ENCODE results near the gene RNASEH1. TPM values are rescaled to one million over a fixed set of nuclear protein-coding genes. Genes with fewer than 3 reads are reported as not detected.

Gene RNASEH1
- total and polyA plus RNA-seq, 2 experiments from 2014 or later = 15.3 to 25.6 TPM

DNA sequence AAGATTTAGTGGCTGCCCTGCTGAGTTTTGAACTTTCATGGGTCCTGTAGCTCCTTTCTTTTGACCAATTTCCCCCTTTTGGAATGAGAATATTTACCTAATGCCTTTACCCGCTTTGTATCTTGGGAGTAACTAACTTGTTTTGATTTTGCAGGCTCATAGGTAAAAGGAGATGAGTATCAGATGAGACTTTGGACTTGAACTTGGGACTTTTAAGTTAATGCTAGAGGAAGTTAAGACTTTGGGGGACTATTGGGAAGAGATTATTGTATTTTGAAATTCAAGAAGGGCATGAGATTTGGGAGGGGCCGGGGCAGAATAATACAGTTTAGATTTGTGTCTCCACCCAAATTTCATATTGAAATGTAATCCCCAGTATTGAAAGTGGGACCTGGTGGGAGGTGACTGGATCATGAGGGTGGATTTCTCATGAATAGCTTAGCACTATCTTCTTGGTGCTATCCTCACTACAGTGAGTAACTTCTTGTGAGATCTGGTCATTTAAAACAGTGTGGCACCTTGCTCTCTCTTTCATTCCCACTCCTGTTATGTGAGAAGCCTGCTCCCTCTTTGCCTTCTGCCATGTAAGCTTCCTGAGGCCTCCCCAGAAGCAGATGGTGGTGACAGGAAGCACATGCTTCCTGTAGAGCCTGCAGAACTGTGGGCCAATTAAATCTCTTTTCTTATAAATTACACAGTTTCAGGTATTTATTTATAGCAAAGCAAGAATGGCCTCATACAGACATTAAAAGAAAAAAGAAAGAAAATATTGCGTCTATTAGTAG, 44.9 kb downstream of the RNASEH1 start:
- Histone ChIP-seq H3K36me3 (replicated peaks; ENCODE audit: insufficient read depth, low read depth) (no peaks in the 10 kb centered on the region), H3K4me3 (no peak overlapping the region), H2AFZ (no peak overlapping the region), H3K27me3 (no peaks in the 10 kb centered on the region), H3K4me2 (no peak overlapping the region), H3K9me3 (ENCODE audit: low read depth) (no peaks in the 10 kb centered on the region), H3K9me2 (replicated peaks; ENCODE audit: insufficient read depth) (no peaks in the 10 kb centered on the region), H3K4me1 (ENCODE audit: insufficient read depth) (peaks cover 6% of the 10 kb centered on the region), H3K79me2 (peaks cover 43% of the 10 kb centered on the region), H3K27ac (no peak overlapping the region), H4K20me1 (ENCODE audit: insufficient read depth, poor library complexity, severe bottlenecking) (no peaks in the 10 kb centered on the region)
- 89% methylated on average over 3 of the region's 3 CpGs for WGBS (ENCODE audit: low lambda C conversion rate, missing lambda C conversion rate)
- DNase-seq (ENCODE audit: low spot score) = no peak
- TF ChIP-seq EZH2phosphoT487 (IDR thresholded peaks at IDR 0.05; ENCODE audit: low read depth, severe bottlenecking, unreplicated experiment) (no peak), EZH2 (IDR thresholded peaks at IDR 0.05; ENCODE audit: borderline replicate concordance) (no peak)
- TF ChIP-seq, protein P1, sequence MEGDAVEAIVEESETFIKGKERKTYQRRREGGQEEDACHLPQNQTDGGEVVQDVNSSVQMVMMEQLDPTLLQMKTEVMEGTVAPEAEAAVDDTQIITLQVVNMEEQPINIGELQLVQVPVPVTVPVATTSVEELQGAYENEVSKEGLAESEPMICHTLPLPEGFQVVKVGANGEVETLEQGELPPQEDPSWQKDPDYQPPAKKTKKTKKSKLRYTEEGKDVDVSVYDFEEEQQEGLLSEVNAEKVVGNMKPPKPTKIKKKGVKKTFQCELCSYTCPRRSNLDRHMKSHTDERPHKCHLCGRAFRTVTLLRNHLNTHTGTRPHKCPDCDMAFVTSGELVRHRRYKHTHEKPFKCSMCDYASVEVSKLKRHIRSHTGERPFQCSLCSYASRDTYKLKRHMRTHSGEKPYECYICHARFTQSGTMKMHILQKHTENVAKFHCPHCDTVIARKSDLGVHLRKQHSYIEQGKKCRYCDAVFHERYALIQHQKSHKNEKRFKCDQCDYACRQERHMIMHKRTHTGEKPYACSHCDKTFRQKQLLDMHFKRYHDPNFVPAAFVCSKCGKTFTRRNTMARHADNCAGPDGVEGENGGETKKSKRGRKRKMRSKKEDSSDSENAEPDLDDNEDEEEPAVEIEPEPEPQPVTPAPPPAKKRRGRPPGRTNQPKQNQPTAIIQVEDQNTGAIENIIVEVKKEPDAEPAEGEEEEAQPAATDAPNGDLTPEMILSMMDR (IDR thresholded peaks at IDR 0.05; ENCODE audit: poor library complexity) = no peak

DNA sequence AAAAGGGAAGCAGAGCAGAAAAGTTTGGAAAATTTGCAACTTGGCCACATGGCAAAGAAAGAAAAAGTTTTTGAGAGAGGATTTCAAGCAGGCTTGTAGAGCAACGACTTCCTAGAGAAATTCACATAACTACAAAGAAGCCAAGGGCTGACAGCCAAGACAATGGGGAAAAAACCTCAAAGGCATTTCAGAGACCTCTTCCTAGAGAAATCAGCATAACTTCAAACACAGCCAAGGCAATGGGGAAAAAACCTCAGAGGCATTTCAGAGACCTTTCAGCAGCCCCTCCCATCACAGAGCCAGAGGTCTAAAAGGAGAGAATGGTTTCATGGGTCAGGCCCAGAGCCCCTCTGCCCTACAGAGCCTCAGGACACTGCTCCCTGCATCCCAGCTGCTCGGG, 46.0 kb downstream of the RNASEH1 start:
- no peak overlapping the region for H3K27ac ChIP-seq
- H3K27me3 ChIP-seq = no peaks in the 10 kb centered on the region
- DNase-seq (ENCODE audit: low spot score) = no peak
- H3K79me2 ChIP-seq = peaks cover 41% of the 10 kb centered on the region
- H3K36me3 ChIP-seq (replicated peaks; ENCODE audit: insufficient read depth, low read depth) = no peaks in the 10 kb centered on the region
- no peaks in the 10 kb centered on the region for H3K4me1 ChIP-seq (ENCODE audit: insufficient read depth)
- WGBS (ENCODE audit: low lambda C conversion rate, missing lambda C conversion rate) = 82% methylated on average over 2 of the region's 2 CpGs
- H3K4me3 ChIP-seq = no peak overlapping the region
- H3K9me3 ChIP-seq (ENCODE audit: low read depth) = no peaks in the 10 kb centered on the region
- H2AFZ ChIP-seq = no peak overlapping the region
- no peaks in the 10 kb centered on the region for H3K9me2 ChIP-seq (replicated peaks; ENCODE audit: insufficient read depth)
- TF ChIP-seq EZH2 (IDR thresholded peaks at IDR 0.05; ENCODE audit: borderline replicate concordance) = no peak
- TF ChIP-seq EZH2phosphoT487 (IDR thresholded peaks at IDR 0.05; ENCODE audit: low read depth, severe bottlenecking, unreplicated experiment) = no peak
- TF ChIP-seq, protein P1 (IDR thresholded peaks at IDR 0.05; ENCODE audit: poor library complexity) = no peak
- no peak overlapping the region for H3K4me2 ChIP-seq
- no peaks in the 10 kb centered on the region for H4K20me1 ChIP-seq (ENCODE audit: insufficient read depth, poor library complexity, severe bottlenecking)

DNA sequence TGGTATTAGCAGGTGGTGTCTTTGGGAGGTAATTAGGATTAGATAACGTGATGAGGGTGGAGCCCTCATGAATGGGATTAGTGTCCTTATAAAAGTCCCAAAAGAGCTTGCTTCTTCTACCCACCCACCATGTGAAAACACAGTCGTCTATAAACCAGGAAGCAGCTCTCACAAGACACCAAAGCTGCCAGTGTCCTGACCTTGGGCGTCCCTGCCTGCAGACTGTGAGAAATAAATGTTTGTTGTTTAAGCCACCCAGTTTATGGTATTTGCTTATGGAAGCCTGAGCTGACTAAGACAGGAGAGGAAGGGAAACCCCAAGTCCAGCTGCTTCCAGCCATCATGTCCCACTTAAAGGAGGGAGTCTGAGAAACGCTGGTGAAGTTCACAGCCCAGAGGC, 52.4 kb downstream of the RNASEH1 start:
- Histone ChIP-seq H2AFZ (no peak overlapping the region), H3K79me2 (peaks cover 39% of the 10 kb centered on the region), H3K4me1 (ENCODE audit: insufficient read depth) (peaks cover 5% of the 10 kb centered on the region), H3K36me3 (replicated peaks; ENCODE audit: insufficient read depth, low read depth) (no peaks in the 10 kb centered on the region), H3K4me3 (no peak overlapping the region), H3K9me2 (replicated peaks; ENCODE audit: insufficient read depth) (no peaks in the 10 kb centered on the region), H3K9me3 (ENCODE audit: low read depth) (no peaks in the 10 kb centered on the region), H4K20me1 (ENCODE audit: insufficient read depth, poor library complexity, severe bottlenecking) (no peaks in the 10 kb centered on the region), H3K27me3 (no peaks in the 10 kb centered on the region), H3K4me2 (peak overlapping the region; percentile 34), H3K27ac (peak overlapping the region; percentile 78)
- TF ChIP-seq EZH2phosphoT487 (IDR thresholded peaks at IDR 0.05; ENCODE audit: low read depth, severe bottlenecking, unreplicated experiment) = no peak
- TF ChIP-seq, protein P1 (IDR thresholded peaks at IDR 0.05; ENCODE audit: poor library complexity) = no peak
- TF ChIP-seq EZH2 (IDR thresholded peaks at IDR 0.05; ENCODE audit: borderline replicate concordance) = no peak
- WGBS (ENCODE audit: low lambda C conversion rate, missing lambda C conversion rate) = 62% methylated on average over 4 of the region's 4 CpGs
- DNase-seq (ENCODE audit: low spot score) = peak; percentile 57
